ENCODE data around the gene SLC3A2.

DNA sequence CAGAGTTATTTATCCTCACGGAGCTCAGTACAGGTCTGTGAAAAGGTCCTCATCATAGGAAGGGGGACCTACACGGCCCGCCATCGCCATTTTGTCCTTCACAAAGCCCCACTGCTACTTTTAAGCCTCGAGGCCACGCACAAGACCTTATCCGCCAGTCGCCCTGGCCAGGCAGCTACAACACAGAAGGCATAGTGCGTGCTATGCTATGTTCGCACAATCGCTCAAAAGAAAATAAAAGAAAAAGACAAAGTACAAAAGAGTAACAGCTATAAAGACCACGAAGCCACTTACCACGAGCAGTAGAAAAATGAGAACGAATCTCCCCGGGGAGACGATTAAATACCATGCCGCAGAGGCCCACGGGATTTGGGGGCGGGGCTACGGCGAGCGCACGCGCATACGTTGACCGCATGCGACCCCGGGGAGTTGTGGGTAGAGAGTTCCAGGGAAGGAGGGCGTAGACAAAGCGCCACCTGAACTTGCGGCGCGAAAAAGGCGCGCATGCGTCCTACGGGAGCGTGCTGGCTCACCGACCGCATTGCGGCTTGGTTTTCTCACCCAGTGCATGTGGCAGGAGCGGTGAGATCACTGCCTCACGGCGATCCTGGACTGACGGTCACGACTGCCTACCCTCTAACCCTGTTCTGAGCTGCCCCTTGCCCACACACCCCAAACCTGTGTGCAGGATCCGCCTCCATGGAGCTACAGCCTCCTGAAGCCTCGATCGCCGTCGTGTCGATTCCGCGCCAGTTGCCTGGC lies 24.9 kb upstream of the SLC3A2 start:
- TF ChIP-seq RAD21 (IDR thresholded peaks at IDR 0.05) (peak in 1 of 2 donors; percentile 41), TAF1 (conservative IDR thresholded peaks at IDR 0.05) (peak; percentile 100), JUND (IDR thresholded peaks at IDR 0.05) (peak in 1 of 2 donors; percentile 62), YY1 (IDR thresholded peaks at IDR 0.05) (peak; percentile 94), EGR1 (IDR thresholded peaks at IDR 0.05; ENCODE audit: low read depth in 2 of 2) (no peak), FOXA1 (IDR thresholded peaks at IDR 0.05) (peak; percentile 15), GABPA (IDR thresholded peaks at IDR 0.05 in 1 of 2, conservative IDR thresholded peaks at IDR 0.05 in 1 of 2) (peak in 1 of 2 donors; percentile 71), RXRA (IDR thresholded peaks at IDR 0.05) (peak; percentile 75 to 77)
- TF ChIP-seq, protein P1, sequence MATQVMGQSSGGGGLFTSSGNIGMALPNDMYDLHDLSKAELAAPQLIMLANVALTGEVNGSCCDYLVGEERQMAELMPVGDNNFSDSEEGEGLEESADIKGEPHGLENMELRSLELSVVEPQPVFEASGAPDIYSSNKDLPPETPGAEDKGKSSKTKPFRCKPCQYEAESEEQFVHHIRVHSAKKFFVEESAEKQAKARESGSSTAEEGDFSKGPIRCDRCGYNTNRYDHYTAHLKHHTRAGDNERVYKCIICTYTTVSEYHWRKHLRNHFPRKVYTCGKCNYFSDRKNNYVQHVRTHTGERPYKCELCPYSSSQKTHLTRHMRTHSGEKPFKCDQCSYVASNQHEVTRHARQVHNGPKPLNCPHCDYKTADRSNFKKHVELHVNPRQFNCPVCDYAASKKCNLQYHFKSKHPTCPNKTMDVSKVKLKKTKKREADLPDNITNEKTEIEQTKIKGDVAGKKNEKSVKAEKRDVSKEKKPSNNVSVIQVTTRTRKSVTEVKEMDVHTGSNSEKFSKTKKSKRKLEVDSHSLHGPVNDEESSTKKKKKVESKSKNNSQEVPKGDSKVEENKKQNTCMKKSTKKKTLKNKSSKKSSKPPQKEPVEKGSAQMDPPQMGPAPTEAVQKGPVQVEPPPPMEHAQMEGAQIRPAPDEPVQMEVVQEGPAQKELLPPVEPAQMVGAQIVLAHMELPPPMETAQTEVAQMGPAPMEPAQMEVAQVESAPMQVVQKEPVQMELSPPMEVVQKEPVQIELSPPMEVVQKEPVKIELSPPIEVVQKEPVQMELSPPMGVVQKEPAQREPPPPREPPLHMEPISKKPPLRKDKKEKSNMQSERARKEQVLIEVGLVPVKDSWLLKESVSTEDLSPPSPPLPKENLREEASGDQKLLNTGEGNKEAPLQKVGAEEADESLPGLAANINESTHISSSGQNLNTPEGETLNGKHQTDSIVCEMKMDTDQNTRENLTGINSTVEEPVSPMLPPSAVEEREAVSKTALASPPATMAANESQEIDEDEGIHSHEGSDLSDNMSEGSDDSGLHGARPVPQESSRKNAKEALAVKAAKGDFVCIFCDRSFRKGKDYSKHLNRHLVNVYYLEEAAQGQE (IDR thresholded peaks at IDR 0.05) = peak; percentile 97
- TF ChIP-seq, protein P2, sequence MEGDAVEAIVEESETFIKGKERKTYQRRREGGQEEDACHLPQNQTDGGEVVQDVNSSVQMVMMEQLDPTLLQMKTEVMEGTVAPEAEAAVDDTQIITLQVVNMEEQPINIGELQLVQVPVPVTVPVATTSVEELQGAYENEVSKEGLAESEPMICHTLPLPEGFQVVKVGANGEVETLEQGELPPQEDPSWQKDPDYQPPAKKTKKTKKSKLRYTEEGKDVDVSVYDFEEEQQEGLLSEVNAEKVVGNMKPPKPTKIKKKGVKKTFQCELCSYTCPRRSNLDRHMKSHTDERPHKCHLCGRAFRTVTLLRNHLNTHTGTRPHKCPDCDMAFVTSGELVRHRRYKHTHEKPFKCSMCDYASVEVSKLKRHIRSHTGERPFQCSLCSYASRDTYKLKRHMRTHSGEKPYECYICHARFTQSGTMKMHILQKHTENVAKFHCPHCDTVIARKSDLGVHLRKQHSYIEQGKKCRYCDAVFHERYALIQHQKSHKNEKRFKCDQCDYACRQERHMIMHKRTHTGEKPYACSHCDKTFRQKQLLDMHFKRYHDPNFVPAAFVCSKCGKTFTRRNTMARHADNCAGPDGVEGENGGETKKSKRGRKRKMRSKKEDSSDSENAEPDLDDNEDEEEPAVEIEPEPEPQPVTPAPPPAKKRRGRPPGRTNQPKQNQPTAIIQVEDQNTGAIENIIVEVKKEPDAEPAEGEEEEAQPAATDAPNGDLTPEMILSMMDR (IDR thresholded peaks at IDR 0.05; ENCODE audit: low read depth, low read length, missing input control) = no peak
- TF ChIP-seq, protein P3, sequence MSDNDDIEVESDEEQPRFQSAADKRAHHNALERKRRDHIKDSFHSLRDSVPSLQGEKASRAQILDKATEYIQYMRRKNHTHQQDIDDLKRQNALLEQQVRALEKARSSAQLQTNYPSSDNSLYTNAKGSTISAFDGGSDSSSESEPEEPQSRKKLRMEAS (IDR thresholded peaks at IDR 0.05) = peak; percentile 100
- TF ChIP-seq, protein P4, sequence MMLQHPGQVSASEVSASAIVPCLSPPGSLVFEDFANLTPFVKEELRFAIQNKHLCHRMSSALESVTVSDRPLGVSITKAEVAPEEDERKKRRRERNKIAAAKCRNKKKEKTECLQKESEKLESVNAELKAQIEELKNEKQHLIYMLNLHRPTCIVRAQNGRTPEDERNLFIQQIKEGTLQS (IDR thresholded peaks at IDR 0.05) = peak; percentile 43
